NT2/D1 (cell line): ENCODE data around the gene MSH6.

Experiments used
- SUZ12 ChIP-seq: IDR thresholded peaks from 2 replicates; pipeline ENCODE4 v1.6.1; 2011; ENCODE audit not compliant: insufficient read length, insufficient read depth; ENCODE audit errors: extremely low read depth
- YY1 ChIP-seq: IDR thresholded peaks from 2 replicates; pipeline ENCODE4 v1.6.1; 2011; ENCODE audit not compliant: insufficient read length, insufficient read depth
- ZNF274 ChIP-seq: IDR thresholded peaks from 2 replicates; pipeline ENCODE4 v1.6.1; 2011; ENCODE audit warnings: mild to moderate bottlenecking, low read depth, low read length

GRCh38 chr2:47737191-47737975 is 45.6 kb upstream of the MSH6 start:
- no peak for TF ChIP-seq SUZ12
- no peak for TF ChIP-seq YY1
- no peak for TF ChIP-seq ZNF274
